ENCODE results near the gene NPRL2.
A peak's percentile ranks its signal among the peaks of the same experiment; 100 is the strongest.

The NPRL2 gene

DNA sequence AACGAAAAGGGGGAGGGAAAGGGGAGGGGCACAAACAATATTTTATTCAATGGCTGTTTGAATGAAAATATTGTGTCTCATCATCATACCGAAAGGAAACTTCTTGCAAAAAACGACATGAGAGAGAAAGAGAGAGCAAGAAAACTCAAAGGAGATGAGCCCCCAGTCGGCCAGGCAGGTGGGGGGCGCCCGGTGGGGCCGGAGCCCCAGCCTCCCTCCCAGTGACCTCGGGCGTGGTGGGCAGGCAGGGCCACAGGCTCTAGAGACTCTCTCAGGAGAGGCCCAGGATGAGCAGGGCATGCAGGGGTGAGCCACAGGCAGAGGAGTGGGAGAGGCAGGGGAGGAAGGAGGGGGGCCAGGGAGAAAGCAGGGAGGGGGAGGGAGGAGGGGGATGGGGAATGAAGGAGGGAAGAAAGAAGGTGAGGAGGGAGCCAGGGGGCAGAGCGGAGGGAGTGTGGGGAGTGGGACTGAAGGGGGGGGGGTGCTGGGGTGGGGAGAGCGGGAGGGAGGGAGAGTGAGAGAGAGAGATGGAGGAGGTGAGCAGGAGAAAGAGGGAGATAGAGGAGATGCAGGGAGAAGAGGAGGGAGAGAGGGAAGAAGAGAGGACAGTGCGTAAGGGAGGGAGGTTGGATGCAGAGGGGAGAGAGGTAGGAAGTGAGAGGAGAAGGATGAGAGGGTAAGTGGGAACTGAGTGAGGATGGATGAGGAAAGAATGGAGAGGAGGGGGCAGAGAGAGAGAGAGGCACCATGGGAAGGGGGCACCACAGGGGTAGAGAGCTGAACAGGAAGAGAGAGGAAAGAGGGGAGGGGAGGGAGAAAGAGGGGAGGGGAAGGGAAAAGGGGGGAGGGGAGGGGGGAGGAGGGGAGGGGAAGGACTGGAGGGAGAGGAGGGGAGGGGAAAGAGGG, 22.8 kb upstream of the NPRL2 start:
- DNase-seq = no peak

DNA sequence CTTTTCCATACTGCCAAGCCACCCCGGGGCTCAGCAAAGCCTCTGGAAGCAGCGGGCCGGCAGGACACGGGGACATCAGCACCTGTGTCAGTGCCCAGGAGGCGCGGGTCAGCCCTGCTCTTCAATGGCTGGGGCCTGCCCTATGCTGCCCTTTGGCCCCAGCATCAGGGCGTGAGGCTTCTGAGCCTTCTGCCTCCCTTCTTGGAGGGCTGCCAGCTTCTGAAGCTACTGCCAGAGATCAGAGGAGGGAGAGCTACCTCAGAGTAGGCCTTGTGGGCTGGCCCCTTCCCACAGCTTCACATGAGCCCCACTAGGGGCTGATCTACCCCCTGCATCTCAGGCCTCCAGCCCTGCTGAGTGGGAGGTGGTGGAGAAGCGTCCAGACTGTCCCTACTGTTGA, 21.8 kb upstream of the NPRL2 start:
- DNase-seq = peak; percentile 82

DNA sequence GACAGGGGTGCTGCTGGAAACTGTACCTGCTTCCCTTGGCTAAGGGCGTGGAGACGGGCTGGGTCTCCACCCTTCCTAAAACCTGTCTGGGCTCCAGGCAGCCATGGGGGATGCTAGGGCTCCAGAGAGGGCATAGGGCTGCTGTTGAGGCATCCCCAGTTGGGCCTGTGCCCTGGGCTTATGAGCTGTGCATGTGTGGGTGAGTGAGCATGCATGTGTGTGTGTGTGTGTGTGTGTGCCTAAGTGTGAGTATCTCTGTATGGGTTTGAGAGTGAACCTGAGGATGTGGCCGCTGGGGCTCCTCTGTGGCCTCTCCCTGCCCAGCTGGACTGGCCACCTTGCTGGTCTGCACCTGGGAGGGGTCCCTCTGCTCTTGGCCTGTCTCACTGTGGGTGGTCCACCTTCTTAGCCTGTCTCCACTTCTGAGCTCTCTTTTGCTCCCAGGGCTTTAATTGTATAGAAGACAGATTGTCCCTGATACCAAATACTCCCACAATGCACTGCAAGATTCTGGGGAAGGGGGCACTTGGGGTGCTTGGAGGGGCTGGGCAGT, 20.6 kb upstream of the NPRL2 start:
- no peak for DNase-seq

DNA sequence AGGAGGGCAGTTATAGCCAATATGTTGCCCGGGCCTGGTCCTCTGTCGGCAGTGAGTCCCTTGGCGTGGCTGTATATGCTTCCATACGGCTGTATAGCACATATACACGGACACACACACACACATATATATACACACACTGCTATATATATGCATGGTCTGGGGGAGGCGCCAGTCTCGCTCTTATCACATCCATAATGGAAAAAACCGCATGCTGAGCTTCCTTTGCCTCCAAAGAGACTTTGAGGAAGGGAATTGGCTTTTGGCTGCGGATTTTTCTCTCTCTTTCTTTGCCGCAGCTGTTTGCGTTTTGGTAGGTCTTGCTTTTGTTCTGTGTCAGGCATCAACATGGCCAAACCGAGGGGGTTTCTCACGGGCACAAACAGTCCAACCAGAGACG, 20.0 kb upstream of the NPRL2 start:
- peak; percentile 72 for DNase-seq

DNA sequence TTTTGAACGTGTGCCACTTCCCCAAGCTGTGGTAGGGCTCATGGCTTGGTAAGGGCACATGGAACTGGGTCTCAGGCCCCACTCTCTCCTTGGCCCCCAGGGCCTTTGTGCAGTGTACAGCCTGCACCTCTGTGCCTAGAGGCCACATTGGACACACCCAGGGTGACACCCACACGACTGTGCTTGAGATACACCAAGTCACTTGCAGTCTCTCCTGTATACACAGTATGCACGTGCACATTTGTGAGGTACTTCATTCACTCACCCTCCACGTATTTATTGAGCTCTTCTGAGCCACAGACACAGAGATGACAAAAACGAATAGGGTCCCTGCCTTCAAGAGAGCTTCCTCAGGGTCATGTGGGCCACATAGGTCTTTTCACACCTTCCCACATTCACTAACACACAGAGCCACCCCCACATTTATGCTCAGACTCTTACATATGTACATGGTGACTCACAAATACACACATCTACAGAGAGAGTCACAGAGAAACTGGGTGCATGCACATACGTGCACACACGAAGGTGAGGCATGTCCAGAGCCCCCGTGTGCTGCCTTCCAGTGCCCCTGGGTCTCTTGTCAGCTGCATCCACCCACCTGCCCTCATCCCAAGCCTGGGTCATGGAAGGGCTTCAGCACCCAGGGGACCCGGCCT, 18.6 kb upstream of the NPRL2 start:
- no peak for DNase-seq

DNA sequence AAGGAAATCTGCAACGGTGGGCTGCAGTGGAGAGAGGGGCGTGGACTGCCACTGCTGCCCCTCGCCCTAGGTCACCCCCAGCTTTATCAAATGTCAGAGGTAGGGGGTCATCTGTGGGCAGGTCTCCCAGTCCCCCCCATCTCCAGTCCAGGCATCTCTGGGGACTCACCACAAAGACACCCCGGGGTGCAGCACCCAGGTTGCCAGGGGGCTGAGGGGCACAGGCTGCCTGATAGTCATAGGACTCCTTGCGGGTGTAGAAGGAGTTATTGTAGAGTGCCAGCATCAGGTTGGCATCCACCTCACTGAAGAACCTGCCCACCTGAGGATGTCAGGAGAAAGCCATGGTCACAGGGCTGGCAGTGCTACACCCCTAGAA, 15.3 kb upstream of the NPRL2 start:
- no peak for DNase-seq

DNA sequence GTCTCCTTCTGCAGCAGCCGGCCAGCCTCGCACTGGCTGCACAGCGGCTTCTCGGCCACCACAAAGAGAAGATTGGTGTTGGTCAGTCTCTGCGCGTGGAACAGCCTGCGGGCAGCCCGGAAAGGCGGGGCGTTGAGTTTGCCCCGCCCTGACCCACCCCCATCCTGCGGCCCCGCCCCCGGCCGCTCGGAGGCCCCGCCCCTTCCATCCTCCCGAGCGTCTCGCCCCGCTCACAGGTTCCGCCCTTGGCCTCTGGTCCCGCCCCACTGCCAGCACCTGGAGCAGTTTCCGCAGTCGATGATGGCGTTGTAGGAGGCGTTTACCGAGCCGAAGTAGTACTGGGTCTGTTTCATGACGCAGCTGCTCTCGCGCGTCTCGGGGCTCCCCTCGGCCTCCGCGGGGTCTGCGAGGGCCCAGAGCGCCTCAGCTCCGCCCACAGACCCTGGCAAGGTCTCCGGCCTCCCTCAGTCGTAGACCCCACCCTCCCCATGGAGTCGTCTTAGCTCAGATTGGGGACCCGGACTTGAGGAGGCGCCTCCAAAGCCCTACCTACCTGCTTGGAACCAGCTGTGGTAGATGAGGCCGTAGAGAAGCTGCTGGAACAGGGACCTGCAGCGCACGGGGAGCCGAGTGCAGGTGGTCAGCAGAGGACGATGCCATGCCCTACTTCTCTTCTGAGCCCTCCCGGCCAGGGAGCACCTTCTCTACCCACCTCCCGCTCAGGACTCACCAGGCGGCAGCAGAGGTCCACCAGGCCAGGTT, 14.7 kb upstream of the NPRL2 start:
- DNase-seq = peak; percentile 91

DNA sequence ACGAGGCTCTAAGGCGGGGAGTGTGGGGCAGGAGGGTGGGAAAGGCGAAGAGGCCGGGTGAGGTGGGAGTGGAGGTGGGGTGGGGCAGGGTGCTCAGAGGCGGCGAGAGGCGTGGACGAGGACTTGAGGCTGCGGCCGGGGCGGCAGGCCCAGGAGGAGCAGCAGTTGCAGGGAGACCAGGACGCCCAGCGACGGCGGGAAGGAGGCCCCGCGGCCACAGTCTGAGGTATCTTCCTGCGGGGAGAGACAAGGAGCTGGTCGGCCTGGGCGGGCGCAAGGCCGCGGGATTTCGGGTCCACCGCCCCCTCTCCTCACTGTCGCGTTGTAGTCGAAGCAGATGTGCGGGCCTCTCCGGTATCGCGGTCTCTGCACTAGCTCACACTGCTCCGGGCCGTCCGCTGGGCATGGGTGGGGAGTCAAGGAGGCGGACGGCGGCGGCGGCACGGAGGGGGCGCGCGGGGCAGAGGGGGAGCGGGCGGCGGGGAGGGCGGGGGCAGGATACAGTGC, 14.1 kb upstream of the NPRL2 start:
- DNase-seq = peak; percentile 45

DNA sequence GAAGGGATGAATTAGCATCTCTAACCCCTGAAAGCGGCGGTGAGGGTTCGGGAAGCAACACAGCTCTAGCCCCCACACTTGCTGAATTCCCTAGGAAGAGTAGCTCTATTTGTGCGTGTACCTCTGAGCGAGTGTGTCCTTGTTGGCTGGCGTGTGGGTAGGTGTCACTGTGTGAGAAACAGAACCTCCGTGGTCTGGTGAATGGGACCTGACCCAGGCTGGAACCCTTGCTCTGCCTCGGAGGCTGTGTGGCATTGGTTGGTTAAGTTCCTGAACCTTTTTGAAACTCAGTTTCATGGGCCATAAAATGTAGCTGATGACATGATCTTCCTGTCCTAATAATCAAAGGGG, 9.2 kb upstream of the NPRL2 start:
- no peak for DNase-seq

DNA sequence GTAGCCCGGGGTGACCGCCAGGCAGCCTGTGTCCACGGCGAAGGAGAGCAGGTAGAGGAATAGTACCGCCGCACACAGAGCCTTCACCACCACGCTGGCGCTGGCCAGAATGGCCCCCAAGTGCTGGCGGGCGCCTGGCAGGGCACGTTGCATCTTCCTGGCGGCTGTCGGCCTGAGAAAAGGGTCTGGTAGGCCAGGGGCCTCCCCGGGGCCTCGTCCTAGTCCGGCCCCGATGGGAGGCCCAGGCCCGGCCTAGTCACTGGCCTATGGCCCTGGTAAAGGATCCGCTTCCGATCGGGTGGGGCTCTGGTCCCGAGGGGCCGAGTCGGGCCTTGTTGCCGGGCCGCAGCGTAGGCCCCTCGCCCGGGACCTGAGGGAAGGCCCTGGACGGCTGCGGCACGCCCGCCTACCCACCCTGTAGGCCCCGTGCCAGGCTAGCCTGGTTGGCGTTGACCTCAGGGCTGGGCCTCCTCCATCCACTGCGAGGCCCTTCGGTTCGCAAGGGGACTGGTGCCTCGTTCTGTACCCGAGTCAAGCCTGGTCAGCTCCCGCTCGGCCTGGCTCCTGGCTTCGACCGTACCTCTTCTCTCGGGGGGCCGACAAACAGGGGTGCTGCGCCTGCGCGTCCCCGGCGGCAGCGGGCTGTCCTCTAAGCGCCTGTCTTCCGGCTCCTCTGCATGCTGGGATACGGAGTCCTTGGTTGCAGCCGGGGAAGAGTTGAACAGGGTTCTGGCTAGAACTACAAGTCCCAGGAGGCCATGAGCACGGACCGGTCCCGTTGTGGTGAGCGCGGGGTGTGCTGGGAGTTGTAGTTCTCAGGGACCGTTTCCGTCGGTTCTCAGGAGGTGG, 8.6 kb upstream of the NPRL2 start, which contains the start of gene TMEM115:
TSS of gene TMEM115 (minus strand) at position 611 of the 849 bp plus-strand sequence. CDS start at position 153, 458 bp downstream.
- peak; percentile 99 for DNase-seq

DNA sequence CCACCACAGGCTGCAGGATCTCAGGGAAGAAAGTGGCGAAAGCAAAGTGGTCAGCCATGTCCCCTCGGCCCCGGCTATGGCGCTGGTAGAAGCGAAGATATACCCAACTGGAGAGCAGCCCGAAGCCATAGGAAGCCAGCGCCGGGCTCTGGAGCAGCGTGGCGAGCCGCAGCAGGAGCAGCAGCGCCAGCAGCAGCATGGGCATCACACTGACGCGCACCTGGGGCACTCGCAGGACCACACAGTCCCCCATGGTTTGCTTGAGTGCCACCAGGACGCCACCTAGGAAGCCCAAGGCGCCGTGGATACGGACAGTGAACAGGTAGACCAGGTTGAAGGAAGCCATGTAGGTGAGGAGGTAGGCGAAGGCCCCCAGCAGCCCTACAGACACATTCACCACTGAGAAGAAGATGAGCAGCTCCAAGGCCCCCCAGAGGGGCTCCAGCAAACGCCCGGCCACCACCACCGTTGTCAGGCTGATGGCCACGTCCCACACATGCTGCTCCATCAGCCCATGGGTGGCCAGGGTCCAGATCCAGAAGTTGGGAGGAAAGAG, 7.9 kb upstream of the NPRL2 start:
- DNase-seq = no peak

DNA sequence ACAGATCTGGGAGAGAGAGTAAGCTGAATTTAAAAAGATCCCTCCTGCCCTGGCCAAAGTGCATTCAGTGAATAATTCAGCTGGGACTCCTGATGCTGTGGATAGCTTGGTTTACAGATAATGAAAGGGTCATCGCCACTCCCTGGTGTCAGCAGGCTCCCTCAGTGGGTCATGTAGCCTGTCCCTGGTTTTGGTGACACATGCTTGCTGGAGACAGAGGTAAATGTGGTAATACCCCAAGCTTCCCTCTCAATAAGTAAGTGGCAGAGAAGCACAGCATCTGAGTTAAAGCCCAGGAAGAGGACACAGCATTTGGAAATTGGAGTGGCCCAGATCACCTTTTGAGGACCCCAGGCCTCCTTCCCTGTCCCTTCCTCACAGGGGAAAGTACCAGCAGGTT, 6.9 kb upstream of the NPRL2 start:
- no peak for DNase-seq

DNA sequence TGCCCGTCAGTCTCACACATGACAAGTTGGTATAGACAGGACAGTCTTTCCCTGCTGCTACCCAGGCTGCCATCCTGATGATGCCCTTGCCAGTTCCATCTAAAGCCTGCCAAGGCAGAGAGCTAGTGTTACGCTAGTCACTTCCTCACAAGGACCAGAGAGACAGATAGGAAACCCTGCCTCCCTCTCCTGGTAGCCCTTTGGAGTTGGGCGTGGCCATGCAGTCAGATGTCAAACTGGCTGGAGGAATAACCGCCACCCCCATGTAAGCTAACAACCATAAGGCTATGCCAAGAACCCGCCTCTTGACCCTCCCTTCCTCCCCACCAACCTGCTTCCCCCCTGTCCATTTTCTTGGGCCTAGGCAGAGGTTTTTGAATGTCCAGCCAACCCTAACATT, 6.0 kb upstream of the NPRL2 start:
- peak; percentile 85 for DNase-seq

DNA sequence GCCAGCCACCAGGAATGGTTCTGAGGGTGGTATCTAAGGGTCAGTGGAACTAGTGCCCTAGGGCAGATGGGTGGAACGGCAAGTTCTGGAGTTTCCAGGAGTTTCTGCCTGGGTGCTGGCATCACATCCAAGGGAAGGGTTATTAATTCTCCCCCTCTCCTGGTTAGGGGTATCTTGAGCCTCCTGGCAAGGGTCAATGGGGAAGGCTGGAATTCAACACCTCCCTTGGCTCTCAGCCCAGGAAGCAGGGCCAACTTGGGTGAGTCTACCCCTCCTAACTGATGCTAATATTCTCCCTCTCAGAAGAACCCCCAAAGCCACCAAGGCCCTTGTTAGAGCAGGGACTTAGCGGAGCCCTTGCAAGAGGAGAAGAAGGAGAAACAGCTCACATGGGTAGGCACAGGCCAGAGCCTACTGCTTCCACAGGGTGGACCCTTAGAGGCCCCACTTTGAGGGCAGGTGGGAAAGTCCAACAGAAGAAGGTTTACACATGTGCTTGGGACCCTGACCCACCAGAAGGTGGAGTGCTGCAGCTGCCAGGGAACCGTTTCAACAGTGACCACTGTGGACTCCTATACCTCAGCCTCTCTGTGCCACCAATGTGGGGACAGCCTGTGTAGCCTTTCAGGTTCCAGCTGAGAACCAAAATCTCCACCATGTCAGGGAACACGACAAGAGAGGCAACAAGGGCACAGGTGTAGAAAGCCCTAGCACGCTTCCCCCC, 5.4 kb upstream of the NPRL2 start:
- no peak for DNase-seq

DNA sequence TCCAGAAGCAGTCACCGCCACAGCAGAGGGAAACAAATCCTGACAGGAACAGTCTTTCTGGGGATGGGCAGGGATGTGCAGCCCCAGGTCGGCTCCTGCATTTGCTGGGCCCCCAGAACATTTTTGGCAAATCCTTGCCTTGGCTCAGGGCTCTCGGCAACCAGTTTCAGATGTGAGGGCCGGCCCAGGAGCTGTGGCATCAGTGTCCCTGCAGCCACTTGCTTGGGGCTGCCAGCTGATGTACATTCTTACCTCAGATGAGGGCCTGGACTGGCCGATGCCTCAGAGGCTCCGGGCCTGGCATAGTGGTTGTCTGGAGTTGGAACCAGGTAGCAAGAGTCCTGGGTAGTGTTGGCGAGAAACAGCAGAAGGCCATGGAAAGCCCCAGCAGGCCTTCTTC, 4.3 kb upstream of the NPRL2 start:
- DNase-seq = no peak

DNA sequence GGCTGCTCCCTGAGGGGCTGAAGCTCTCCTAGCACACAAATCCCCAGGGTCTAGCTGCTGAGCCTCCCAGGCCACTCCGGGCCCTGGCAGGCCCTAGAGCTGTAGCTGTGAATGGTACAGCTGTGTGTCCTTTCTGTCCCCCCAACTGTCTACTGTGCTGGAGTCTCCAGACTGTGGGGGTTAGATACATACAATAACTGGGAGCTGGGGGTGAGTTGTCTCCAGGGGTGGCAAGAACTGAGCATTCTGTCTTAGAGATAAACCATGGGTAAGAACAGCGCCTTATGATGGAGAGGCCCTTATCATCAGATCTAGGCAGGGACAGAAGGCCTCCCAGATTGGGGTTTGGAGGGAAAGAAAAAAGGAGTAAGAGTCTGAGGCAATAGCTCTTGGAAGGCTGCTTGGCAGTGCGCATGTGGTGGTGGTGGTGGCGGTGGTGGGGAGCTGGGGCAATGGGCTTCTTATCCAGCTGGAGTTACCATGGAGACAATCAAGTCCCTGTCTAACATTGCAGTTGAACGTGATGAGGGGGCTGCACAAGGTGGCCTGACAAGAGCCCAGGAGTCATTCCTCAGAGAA, 3.7 kb upstream of the NPRL2 start:
- peak; percentile 69 for DNase-seq

DNA sequence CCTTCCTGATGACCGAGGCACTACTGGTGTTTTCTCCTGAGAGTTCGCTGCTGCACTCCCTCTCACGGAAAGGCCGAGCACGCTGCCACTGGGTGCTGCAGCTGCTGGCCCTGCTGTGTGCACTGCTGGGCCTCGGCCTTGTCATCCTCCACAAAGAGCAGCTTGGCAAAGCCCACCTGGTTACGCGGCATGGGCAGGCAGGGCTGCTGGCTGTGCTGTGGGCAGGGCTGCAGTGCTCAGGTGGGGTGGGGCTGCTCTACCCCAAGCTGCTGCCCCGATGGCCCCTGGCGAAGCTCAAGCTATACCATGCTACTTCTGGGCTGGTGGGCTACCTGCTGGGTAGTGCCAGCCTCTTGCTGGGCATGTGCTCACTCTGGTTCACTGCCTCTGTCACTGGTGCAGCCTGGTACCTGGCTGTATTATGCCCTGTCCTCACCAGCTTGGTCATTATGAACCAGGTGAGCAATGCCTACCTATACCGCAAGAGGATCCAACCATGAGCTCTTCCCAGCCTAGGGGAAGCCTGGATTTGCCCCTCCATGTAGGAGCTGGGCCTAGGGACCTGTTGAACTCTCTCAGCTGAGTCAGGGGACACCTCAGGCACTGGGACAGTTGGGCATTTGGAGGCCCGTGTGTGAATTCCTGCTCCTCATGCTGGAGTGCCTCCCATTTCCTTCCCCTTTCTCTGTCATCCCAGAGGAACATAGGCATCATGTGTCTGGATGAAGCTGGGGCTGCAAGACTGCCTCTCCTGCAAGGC, 2.9 kb upstream of the NPRL2 start:
- DNase-seq = no peak

DNA sequence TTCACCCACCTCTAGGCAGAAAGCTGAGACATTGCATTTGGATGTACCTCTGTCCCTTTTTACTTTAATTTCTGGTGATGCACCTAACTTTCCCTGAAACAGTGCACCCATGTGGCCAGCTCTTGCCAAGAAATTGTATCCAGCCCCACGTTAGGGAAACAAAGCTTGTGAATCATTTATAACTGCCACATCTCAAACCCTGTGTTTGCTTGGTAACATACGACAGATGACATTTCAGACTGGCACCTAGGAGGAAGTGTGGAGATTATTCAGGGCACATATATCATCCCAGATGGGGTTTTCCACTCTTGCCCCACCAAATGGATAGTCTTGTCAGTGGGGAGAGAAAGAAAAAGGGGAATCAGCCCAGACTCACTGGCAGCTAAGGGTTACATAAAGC, 2.2 kb upstream of the NPRL2 start:
- DNase-seq = peak; percentile 70

DNA sequence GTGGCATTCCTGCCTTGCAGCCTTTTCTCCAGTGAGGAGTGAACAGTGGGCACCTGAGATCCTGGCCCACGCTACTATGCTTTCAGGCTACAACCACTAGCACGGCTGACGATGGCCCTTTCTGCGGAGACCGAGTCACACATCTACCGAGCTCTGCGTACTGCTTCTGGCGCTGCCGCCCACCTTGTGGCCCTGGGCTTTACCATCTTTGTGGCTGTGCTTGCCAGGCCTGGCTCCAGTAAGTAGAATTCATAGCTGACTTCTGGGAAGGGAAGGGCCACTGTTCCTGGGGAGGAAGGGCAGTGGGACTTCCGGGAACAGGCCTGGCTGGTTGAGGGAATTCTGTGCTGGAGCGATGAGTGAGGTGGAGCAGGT, 735 bp upstream of the NPRL2 start:
- no peak for DNase-seq

DNA sequence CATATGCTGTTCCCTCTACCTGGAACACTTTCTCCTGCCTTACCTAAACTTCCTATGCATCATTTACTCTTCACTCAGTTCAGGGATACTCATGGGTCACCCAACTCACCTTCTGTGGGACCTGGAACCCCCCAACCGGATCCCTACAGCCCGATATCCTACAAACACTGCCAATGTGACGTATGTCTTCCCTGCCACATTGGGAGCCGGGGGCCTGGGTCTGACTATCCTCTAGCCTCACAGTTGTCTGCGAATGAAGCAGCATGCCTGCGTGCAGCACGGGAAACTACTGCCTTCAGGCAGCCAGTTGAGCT, 405 bp downstream of the NPRL2 start:
- DNase-seq = no peak
